Effector memory CD8-positive, alpha-beta T cell (primary cell): ENCODE measurements around the gene DQX1.

Source experiments
- ATAC-seq: fragments of 150-1000 bp; cut with Tn5 transposase; replicated peaks from 2 replicates; pipeline ENCODE4 v1.10.0; 2021; ENCODE audit warnings: mild to moderate bottlenecking, moderate library complexity
- DNase-seq, 3 experiments: peaks; one replicate each; pipeline ENCODE4 v3.0.0; 2021
- H3K27ac Mint-ChIP-seq, 2 donors: one replicate each; pipeline ENCODE4 v1.8.0; 2022; ENCODE audit warnings: mild to moderate bottlenecking in 2 of 2, mixed read lengths in 2 of 2, moderate library complexity in 2 of 2
- H3K27me3 Mint-ChIP-seq, 2 donors: one replicate each; pipeline ENCODE4 v1.8.0; 2022; ENCODE audit warnings: mixed read lengths in 2 of 2
- H3K36me3 Mint-ChIP-seq: one replicate; pipeline ENCODE4 v1.8.0; 2022; ENCODE audit warnings: mild to moderate bottlenecking, moderate library complexity, mixed read lengths; ENCODE audit not compliant: insufficient read depth
- H3K4me1 Mint-ChIP-seq, 2 donors: one replicate each; pipeline ENCODE4 v1.8.0; 2022; ENCODE audit warnings: low read depth in 2 of 2, mixed read lengths in 2 of 2
- H3K4me3 Mint-ChIP-seq, 2 donors: one replicate each; pipeline ENCODE4 v1.8.0; 2022; ENCODE audit warnings: mild to moderate bottlenecking in 2 of 2, mixed read lengths in 2 of 2, moderate library complexity in 2 of 2
- H3K9me3 Mint-ChIP-seq, 2 donors: one replicate each; pipeline ENCODE4 v1.8.0; 2022; ENCODE audit warnings: mixed read lengths in 2 of 2

The DQX1 gene

GRCh38 chr2:74533464-74533863 is 7.4 kb upstream of the DQX1 start:
- Mint-ChIP-seq H3K27ac (peak overlapping the region in 1 of 2 donors; percentile 46), H3K27me3 (peaks cover 16 to 17% of the 10 kb centered on the region in 2 donors), H3K4me1 (peaks cover 21 to 26% of the 10 kb centered on the region in 2 donors), H3K9me3 (no peaks in the 10 kb centered on the region), H3K36me3 (peaks cover 19% of the 10 kb centered on the region), H3K4me3 (no peak overlapping the region)
- ATAC-seq, result no peak
- no peak for DNase-seq

- Mint-ChIP-seq H3K36me3 (peaks cover 28% of the 10 kb centered on the region), H3K4me1 (peaks cover 27 to 34% of the 10 kb centered on the region in 2 donors)
- DNase-seq, result no peak
Measured at GRCh38 chr2:74532222-74532621, 6.2 kb upstream of the DQX1 start.

GRCh38 chr2:74531666-74532065 is 5.6 kb upstream of the DQX1 start:
- H3K4me1 Mint-ChIP-seq, result peaks cover 27 to 37% of the 10 kb centered on the region in 2 donors
- peaks cover 34% of the 10 kb centered on the region for H3K36me3 Mint-ChIP-seq
- peak overlapping the region in 1 of 2 donors; percentile 42 for H3K4me3 Mint-ChIP-seq
- H3K27ac Mint-ChIP-seq, result peak overlapping the region; percentile 92 to 98
- H3K27me3 Mint-ChIP-seq, result no peaks in the 10 kb centered on the region
- H3K9me3 Mint-ChIP-seq, result no peaks in the 10 kb centered on the region
- ATAC-seq, result no peak
- no peak for DNase-seq

More at GRCh38 chr2:74532222-74532621, 6.2 kb upstream of the DQX1 start:
- Mint-ChIP-seq H3K9me3 (no peaks in the 10 kb centered on the region), H3K4me3 (peak overlapping the region in 1 of 2 donors; percentile 42), H3K27me3 (peaks cover 4% of the 10 kb centered on the region in 2 donors), H3K27ac (peak overlapping the region in 1 of 2 donors; percentile 92)
- ATAC-seq, result no peak

- ATAC-seq, result peak; percentile 60
- H3K27me3 Mint-ChIP-seq, result no peaks in the 10 kb centered on the region
Measured at GRCh38 chr2:74530239-74531187, 4.5 kb upstream of the DQX1 start.

GRCh38 chr2:74529357-74530238 is 3.6 kb upstream of the DQX1 start, which contains the start of the genes AUP1 and HTRA2:
Gene AUP1 (minus strand): TSS chr2:74529706. CDS start chr2:74529629, 77 bp downstream.
Gene HTRA2 (plus strand): TSS chr2:74529933. CDS start chr2:74530007, 74 bp downstream.
- H3K4me3 Mint-ChIP-seq, result peak within 1 kb of the TSS; percentile 86 to 95
- peak; percentile 81 for ATAC-seq
- peak; percentile 81 to 85 (median 83) for DNase-seq
- H3K4me1 Mint-ChIP-seq, result peaks cover 27 to 39% of the 10 kb centered on the region in 2 donors
- H3K27ac Mint-ChIP-seq, result peak within 1 kb of the TSS; percentile 92 to 98
- H3K9me3 Mint-ChIP-seq, result no peaks in the 10 kb centered on the region
- peaks cover 42% of the 10 kb centered on the region for H3K36me3 Mint-ChIP-seq
- no peaks in the 10 kb centered on the region for H3K27me3 Mint-ChIP-seq

More at GRCh38 chr2:74530239-74531187, 4.5 kb upstream of the DQX1 start:
- H3K4me1 Mint-ChIP-seq, result peaks cover 27 to 39% of the 10 kb centered on the region in 2 donors
- peaks cover 42% of the 10 kb centered on the region for H3K36me3 Mint-ChIP-seq
- H3K9me3 Mint-ChIP-seq, result no peaks in the 10 kb centered on the region
- peak overlapping the region; percentile 86 to 95 for H3K4me3 Mint-ChIP-seq
- H3K27ac Mint-ChIP-seq, result peak overlapping the region; percentile 92 to 98
- DNase-seq, result peak; percentile 66 to 72 (median 70)

- no peaks in the 10 kb centered on the region for H3K9me3 Mint-ChIP-seq
- H3K36me3 Mint-ChIP-seq, result peaks cover 42% of the 10 kb centered on the region
- ATAC-seq (no peak), DNase-seq (no peak)
- H3K4me3 Mint-ChIP-seq, result peak overlapping the region; percentile 86 to 95
- H3K4me1 Mint-ChIP-seq, result peaks cover 27 to 39% of the 10 kb centered on the region in 2 donors
- H3K27me3 Mint-ChIP-seq, result no peaks in the 10 kb centered on the region
- H3K27ac Mint-ChIP-seq, result peak overlapping the region; percentile 92 to 98
Measured at GRCh38 chr2:74528600-74529356, 2.7 kb upstream of the DQX1 start.

- H3K27me3 Mint-ChIP-seq, result no peaks in the 10 kb centered on the region
Measured at GRCh38 chr2:74527741-74528140, 1.7 kb upstream of the DQX1 start.

GRCh38 chr2:74526649-74527230 is 709 bp upstream of the DQX1 start:
- Mint-ChIP-seq H3K4me3 (no peak overlapping the region), H3K27ac (no peak overlapping the region), H3K9me3 (no peaks in the 10 kb centered on the region), H3K27me3 (no peaks in the 10 kb centered on the region), H3K4me1 (peaks cover 22 to 34% of the 10 kb centered on the region in 2 donors), H3K36me3 (peaks cover 42% of the 10 kb centered on the region)
- no peak for DNase-seq
- ATAC-seq, result no peak

More at GRCh38 chr2:74527741-74528140, 1.7 kb upstream of the DQX1 start:
- H3K4me3 Mint-ChIP-seq, result peak overlapping the region; percentile 86 to 95
- peaks cover 42% of the 10 kb centered on the region for H3K36me3 Mint-ChIP-seq
- peaks cover 27 to 39% of the 10 kb centered on the region in 2 donors for H3K4me1 Mint-ChIP-seq
- H3K9me3 Mint-ChIP-seq, result no peaks in the 10 kb centered on the region
- DNase-seq (no peak), ATAC-seq (no peak)
- H3K27ac Mint-ChIP-seq, result peak overlapping the region in 1 of 2 donors; percentile 98

- DNase-seq (no peak), ATAC-seq (no peak)
- Mint-ChIP-seq H3K36me3 (peaks cover 38% of the 10 kb centered on the region), H3K4me3 (no peak overlapping the region), H3K9me3 (no peaks in the 10 kb centered on the region), H3K27ac (no peak overlapping the region), H3K4me1 (peaks cover 12 to 21% of the 10 kb centered on the region in 2 donors), H3K27me3 (peaks cover 11 to 14% of the 10 kb centered on the region in 2 donors)
Measured at GRCh38 chr2:74524955-74525716, 895 bp downstream of the DQX1 start.

- no peaks in the 10 kb centered on the region for H3K9me3 Mint-ChIP-seq
Measured at GRCh38 chr2:74524005-74524404, 2.0 kb downstream of the DQX1 start.

GRCh38 chr2:74522516-74522915 is 3.5 kb downstream of the DQX1 start:
- Mint-ChIP-seq H3K27ac (no peak overlapping the region), H3K27me3 (peaks cover 37 to 40% of the 10 kb centered on the region in 2 donors), H3K4me3 (no peak overlapping the region), H3K36me3 (peaks cover 14% of the 10 kb centered on the region), H3K4me1 (peaks cover 0 to 6% of the 10 kb centered on the region in 2 donors), H3K9me3 (no peaks in the 10 kb centered on the region)
- DNase-seq, result no peak
- ATAC-seq, result no peak

More at GRCh38 chr2:74524005-74524404, 2.0 kb downstream of the DQX1 start:
- no peak overlapping the region for H3K27ac Mint-ChIP-seq
- H3K4me1 Mint-ChIP-seq, result peaks cover 10 to 18% of the 10 kb centered on the region in 2 donors
- ATAC-seq (no peak), DNase-seq (no peak)
- no peak overlapping the region for H3K4me3 Mint-ChIP-seq
- H3K27me3 Mint-ChIP-seq, result peaks cover 22 to 25% of the 10 kb centered on the region in 2 donors
- peaks cover 27% of the 10 kb centered on the region for H3K36me3 Mint-ChIP-seq
